Neural cell (in vitro differentiated cells): ENCODE measurements around the gene LPAR5. TPM values are rescaled to one million over a fixed set of nuclear protein-coding genes. Genes with fewer than 3 reads are reported as not detected.

Source experiments
- H2AFZ ChIP-seq: fragments of 200-600, 300-800 bp; sonication (generic), shearing (Covaris generic); 2 replicates; pipeline ENCODE4 v1.6.0; 2014; ENCODE audit warnings: low read depth, mild to moderate bottlenecking, antibody characterized with exemption, low read length, moderate library complexity
- H3F3A ChIP-seq: fragments of 200-600 bp; shearing (Covaris generic); 2 replicates; pipeline ENCODE4 v1.6.1; 2016; ENCODE audit warnings: mild to moderate bottlenecking, moderate library complexity, mixed read lengths, antibody characterized with exemption, low read length; ENCODE audit not compliant: insufficient read depth, poor library complexity, severe bottlenecking
- H3K27ac ChIP-seq: fragments of 200-600, 300-800 bp; sonication (generic), shearing (Covaris generic); 2 replicates; pipeline ENCODE4 v1.5.1; 2014; ENCODE audit warnings: mild to moderate bottlenecking, low read length, moderate library complexity
- H3K27me3 ChIP-seq: fragments of 300-800, 200-600 bp; sonication (generic), shearing (Covaris generic); 2 replicates; pipeline ENCODE4 v1.6.0; 2014; ENCODE audit warnings: mild to moderate bottlenecking, low read depth, low read length, moderate library complexity; ENCODE audit not compliant: insufficient read depth
- H3K36me3 ChIP-seq: fragments of 300-800, 200-600 bp; sonication (generic), shearing (Covaris generic); 2 replicates; pipeline ENCODE4 v1.5.1; 2014; ENCODE audit warnings: mild to moderate bottlenecking, antibody characterized with exemption, low read length, moderate library complexity; ENCODE audit not compliant: insufficient read depth
- H3K4me2 ChIP-seq: fragments of 300-800, 200-600 bp; sonication (generic), shearing (Covaris generic); 2 replicates; pipeline ENCODE4 v1.6.0; 2014; ENCODE audit warnings: mild to moderate bottlenecking, low read length
- H3K4me3 ChIP-seq: fragments of 300-800, 200-600 bp; sonication (generic), shearing (Covaris generic); 2 replicates; pipeline ENCODE4 v1.5.1; 2014; ENCODE audit warnings: mild to moderate bottlenecking, low read length, moderate library complexity
- H3K79me2 ChIP-seq: fragments of 200-600 bp; shearing (Covaris generic); replicated peaks from 2 replicates; pipeline ENCODE4 v1.6.0; 2014; ENCODE audit warnings: mild to moderate bottlenecking, low read length, moderate library complexity; ENCODE audit not compliant: insufficient read depth
- H3K9ac ChIP-seq: fragments of 300-800, 200-600 bp; sonication (generic), shearing (Covaris generic); 2 replicates; pipeline ENCODE4 v1.6.1; 2016; ENCODE audit warnings: mild to moderate bottlenecking, low read length, mixed read lengths
- H3K9me2 ChIP-seq: fragments of 200-600 bp; shearing (Covaris generic); 2 replicates; pipeline ENCODE4 v1.6.1; 2016; ENCODE audit warnings: mild to moderate bottlenecking, low read length, mixed read lengths; ENCODE audit not compliant: insufficient read depth
- H3K9me3 ChIP-seq: fragments of 200-600, 300-800 bp; sonication (generic), shearing (Covaris generic); 2 replicates; pipeline ENCODE4 v1.6.1; 2016; ENCODE audit warnings: mild to moderate bottlenecking, mixed run types, low read length, moderate library complexity, mixed read lengths
- H4K20me1 ChIP-seq: fragments of 200-600 bp; shearing (Covaris generic); 2 replicates; pipeline ENCODE4 v1.6.1; 2016; ENCODE audit warnings: mild to moderate bottlenecking, mixed run types; ENCODE audit not compliant: insufficient read depth
- EP300 ChIP-seq: fragments of 450-650 bp; conservative IDR thresholded peaks from 2 replicates; pipeline ENCODE4 v1.6.1; 2014; ENCODE audit warnings: antibody characterized with exemption, mild to moderate bottlenecking, moderate library complexity; ENCODE audit not compliant: poor library complexity, severe bottlenecking
- EZH2 ChIP-seq: fragments of 200-600, 300-800 bp; shearing (Covaris generic), sonication (generic); IDR thresholded peaks from 2 replicates; pipeline ENCODE4 v1.6.1; 2014; ENCODE audit warnings: antibody characterized with exemption, low read length, borderline replicate concordance, mild to moderate bottlenecking; ENCODE audit not compliant: insufficient read depth, poor library complexity, severe bottlenecking
- MXI1 ChIP-seq: fragments of 450-650 bp; conservative IDR thresholded peaks from 2 replicates; pipeline ENCODE4 v1.6.1; 2014; ENCODE audit warnings: antibody characterized with exemption, mild to moderate bottlenecking; ENCODE audit not compliant: poor library complexity, severe bottlenecking
- POLR2AphosphoS5 ChIP-seq: IDR thresholded peaks from 2 replicates; pipeline ENCODE4 v1.6.1; 2012
- RAD21 ChIP-seq: fragments of 450-650 bp; conservative IDR thresholded peaks from 2 replicates; pipeline ENCODE4 v1.6.1; 2014; ENCODE audit warnings: antibody characterized with exemption, mild to moderate bottlenecking, moderate library complexity
- REST ChIP-seq: IDR thresholded peaks from 2 replicates; pipeline ENCODE4 v1.6.1; 2012; ENCODE audit warnings: borderline replicate concordance
- SMC3 ChIP-seq: fragments of 450-650 bp; conservative IDR thresholded peaks from 2 replicates; pipeline ENCODE4 v1.6.1; 2014; ENCODE audit warnings: antibody characterized with exemption, mild to moderate bottlenecking, moderate library complexity; ENCODE audit not compliant: poor library complexity
- TAF1 ChIP-seq: IDR thresholded peaks from 2 replicates; pipeline ENCODE4 v1.6.1; 2012; ENCODE audit warnings: low read depth
- polyA plus RNA-seq: library from polyadenylated mRNA; depleted of rRNA; stranded (reverse); fragments of >200 nt; gene quantifications from 2 replicates; pipeline ENCODE4 v1.2.3, GENCODE V29; 2014
- TF ChIP-seq, protein P1 (sequence below): fragments of 450-650 bp; IDR thresholded peaks from 2 replicates; pipeline ENCODE4 v1.5.1; 2014; ENCODE audit warnings: antibody characterized with exemption, mild to moderate bottlenecking, moderate library complexity; ENCODE audit not compliant: poor library complexity, severe bottlenecking

The LPAR5 gene
- polyA plus RNA-seq, 1 donor from 2014 or later = not detected

DNA sequence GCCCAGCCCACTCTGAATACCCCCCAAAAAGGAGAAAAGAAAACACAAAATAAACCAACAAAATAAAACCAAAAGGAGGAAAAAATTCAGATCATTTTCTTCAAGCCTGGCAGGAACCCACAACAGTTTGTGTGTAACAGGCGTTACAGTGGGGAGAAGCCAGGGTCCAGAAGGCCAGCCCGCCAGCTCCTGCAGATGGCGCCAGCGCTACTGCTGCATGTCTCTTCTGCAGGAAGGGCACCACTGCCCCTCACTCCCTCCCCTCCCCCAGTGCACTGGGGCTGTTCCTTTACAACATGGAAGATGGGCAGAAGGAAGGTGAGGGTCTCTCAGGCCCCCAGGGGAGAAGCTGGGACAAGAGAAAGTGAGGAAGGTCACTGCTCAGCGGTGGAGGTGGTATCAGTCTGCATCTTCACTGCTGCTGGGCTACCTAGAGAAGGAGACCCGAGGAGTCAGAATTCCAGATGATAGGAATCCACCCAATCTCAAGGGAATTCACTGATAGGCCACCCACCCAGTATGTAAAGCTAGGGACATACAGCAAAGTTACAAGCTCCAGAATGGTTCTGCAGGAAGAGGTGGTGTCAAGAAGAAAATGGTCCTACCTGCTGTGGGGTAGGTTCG lies 65.4 kb downstream of the LPAR5 start:
- Histone ChIP-seq H3K36me3 (peaks cover 14% of the 10 kb centered on the region), H3K4me3 (no peak overlapping the region), H2AFZ (no peak overlapping the region), H3F3A (no peaks in the 10 kb centered on the region), H3K27me3 (no peaks in the 10 kb centered on the region), H3K9me3 (no peaks in the 10 kb centered on the region), H3K9me2 (no peaks in the 10 kb centered on the region), H3K79me2 (peaks cover 7% of the 10 kb centered on the region), H4K20me1 (no peaks in the 10 kb centered on the region), H3K27ac (no peak overlapping the region), H3K4me2 (no peak overlapping the region), H3K9ac (no peak overlapping the region)
- no peak for TF ChIP-seq REST
- no peak for TF ChIP-seq EP300
- TF ChIP-seq, protein P1, sequence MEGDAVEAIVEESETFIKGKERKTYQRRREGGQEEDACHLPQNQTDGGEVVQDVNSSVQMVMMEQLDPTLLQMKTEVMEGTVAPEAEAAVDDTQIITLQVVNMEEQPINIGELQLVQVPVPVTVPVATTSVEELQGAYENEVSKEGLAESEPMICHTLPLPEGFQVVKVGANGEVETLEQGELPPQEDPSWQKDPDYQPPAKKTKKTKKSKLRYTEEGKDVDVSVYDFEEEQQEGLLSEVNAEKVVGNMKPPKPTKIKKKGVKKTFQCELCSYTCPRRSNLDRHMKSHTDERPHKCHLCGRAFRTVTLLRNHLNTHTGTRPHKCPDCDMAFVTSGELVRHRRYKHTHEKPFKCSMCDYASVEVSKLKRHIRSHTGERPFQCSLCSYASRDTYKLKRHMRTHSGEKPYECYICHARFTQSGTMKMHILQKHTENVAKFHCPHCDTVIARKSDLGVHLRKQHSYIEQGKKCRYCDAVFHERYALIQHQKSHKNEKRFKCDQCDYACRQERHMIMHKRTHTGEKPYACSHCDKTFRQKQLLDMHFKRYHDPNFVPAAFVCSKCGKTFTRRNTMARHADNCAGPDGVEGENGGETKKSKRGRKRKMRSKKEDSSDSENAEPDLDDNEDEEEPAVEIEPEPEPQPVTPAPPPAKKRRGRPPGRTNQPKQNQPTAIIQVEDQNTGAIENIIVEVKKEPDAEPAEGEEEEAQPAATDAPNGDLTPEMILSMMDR = peak; percentile 55
- peak; percentile 27 for TF ChIP-seq SMC3
- TF ChIP-seq RAD21 = peak; percentile 39

DNA sequence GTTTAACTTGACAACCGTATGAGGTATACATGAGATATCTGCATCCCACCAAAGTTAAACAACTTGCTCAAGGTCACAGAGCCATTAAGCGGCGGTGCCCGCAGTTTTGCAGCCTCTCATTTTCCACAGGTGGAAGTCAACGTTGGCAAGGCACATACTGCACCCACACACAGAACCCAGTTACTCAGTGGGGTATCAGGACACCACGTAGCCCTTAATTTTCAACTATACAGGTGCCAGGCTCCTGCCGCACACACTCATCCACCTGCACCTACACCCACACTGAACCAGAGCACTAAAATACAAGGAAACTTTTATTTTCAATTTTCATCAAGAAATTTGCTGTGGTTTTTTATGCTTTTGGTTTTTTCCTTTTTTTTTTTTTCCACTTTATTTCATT lies 66.0 kb downstream of the LPAR5 start:
- peaks cover 7% of the 10 kb centered on the region for H3K79me2 ChIP-seq
- H3K9me2 ChIP-seq = no peaks in the 10 kb centered on the region
- TF ChIP-seq, protein P1 = no peak
- TF ChIP-seq SMC3 (no peak), EP300 (no peak), MXI1 (no peak), RAD21 (no peak), TAF1 (no peak), EZH2 (no peak), POLR2AphosphoS5 (no peak), REST (no peak)
- no peak overlapping the region for H3K4me3 ChIP-seq
- no peak overlapping the region for H3K9ac ChIP-seq
- no peaks in the 10 kb centered on the region for H3K9me3 ChIP-seq
- H3F3A ChIP-seq = no peaks in the 10 kb centered on the region
- no peak overlapping the region for H3K4me2 ChIP-seq
- H2AFZ ChIP-seq = no peak overlapping the region
- H3K27me3 ChIP-seq = no peaks in the 10 kb centered on the region
- no peaks in the 10 kb centered on the region for H4K20me1 ChIP-seq
- H3K36me3 ChIP-seq = peaks cover 12% of the 10 kb centered on the region
- H3K27ac ChIP-seq = no peak overlapping the region
